HG02938 (cell line): ENCODE results near the gene RAC2.

ENCODE experiments used
- ATAC-seq: cut with Tn5 transposase; IDR thresholded peaks from one replicate; pipeline ENCODE4 v1.9.1; 2021; ENCODE audit warnings: mild to moderate bottlenecking, moderate library complexity; ENCODE audit not compliant: unreplicated experiment

The RAC2 gene

GRCh38 chr22:37276776-37277175, 32.7 kb upstream of the RAC2 start:
- no peak for ATAC-seq

- ATAC-seq: no peak
Observed at GRCh38 chr22:37275622-37276021, 31.6 kb upstream of the RAC2 start.

- no peak for ATAC-seq
Observed at GRCh38 chr22:37275134-37275533, 31.1 kb upstream of the RAC2 start.

- no peak for ATAC-seq
Observed at GRCh38 chr22:37274380-37274862, 30.4 kb upstream of the RAC2 start.

- no peak for ATAC-seq
Observed at GRCh38 chr22:37273846-37274225, 29.8 kb upstream of the RAC2 start.

GRCh38 chr22:37273126-37273845, 29.2 kb upstream of the RAC2 start:
- ATAC-seq: no peak

- ATAC-seq: no peak
Observed at GRCh38 chr22:37270928-37271650, 27.0 kb upstream of the RAC2 start.

- ATAC-seq: no peak
Observed at GRCh38 chr22:37269936-37270678, 26.0 kb upstream of the RAC2 start.

- no peak for ATAC-seq
Observed at GRCh38 chr22:37267661-37268413, 23.8 kb upstream of the RAC2 start.

GRCh38 chr22:37267135-37267587, 23.1 kb upstream of the RAC2 start:
- no peak for ATAC-seq

GRCh38 chr22:37266581-37267134, 22.6 kb upstream of the RAC2 start:
- ATAC-seq: no peak

- no peak for ATAC-seq
Observed at GRCh38 chr22:37263966-37264887, 20.2 kb upstream of the RAC2 start.

GRCh38 chr22:37262346-37262745, 18.3 kb upstream of the RAC2 start:
- no peak for ATAC-seq

GRCh38 chr22:37260901-37261336, 16.9 kb upstream of the RAC2 start:
- ATAC-seq: no peak

- ATAC-seq: no peak
Observed at GRCh38 chr22:37260155-37260795, 16.2 kb upstream of the RAC2 start.

- ATAC-seq: no peak
Observed at GRCh38 chr22:37259540-37260029, 15.5 kb upstream of the RAC2 start.

- no peak for ATAC-seq
Observed at GRCh38 chr22:37258753-37259401, 14.8 kb upstream of the RAC2 start.
